Endothelial cell of umbilical vein (primary cell): ENCODE data around the gene NELFB. TPM values are rescaled to one million over a fixed set of nuclear protein-coding genes. Genes with fewer than 3 reads are reported as not detected.

ENCODE experiments used
- BruUV-seq: library from RNA; stranded (reverse); fragments of 400-500 nt; replicated peaks from 2 replicates; lab custom pipeline; 2021; lab: Mats Ljungman, UMichigan
- CTCF ChIA-PET: fragments of 300-600, 350-600 bp; sonication (Branson Sonifier 250); formaldehyde crosslinking; loops from one replicate; lab custom pipeline; 2021; ENCODE audit warnings: antibody characterized with exemption, inconsistent platforms; lab: Charles Lee
- POLR2A ChIA-PET: fragments of 300-600, 350-600 bp; sonication (Branson Sonifier 250); formaldehyde crosslinking; loops from one replicate; lab custom pipeline; 2021; ENCODE audit warnings: antibody characterized with exemption, inconsistent platforms; lab: Charles Lee
- DNase-seq: peaks from one replicate; pipeline ENCODE4 v3.0.0-alpha.2; 2011; ENCODE audit warnings: low read depth, low spot score
- FAIRE-seq: peaks from 2 replicates; lab custom pipeline; 2011; peaks lifted over from hg19 to GRCh38; lab: Jason Lieb, UNC
- H2AFZ ChIP-seq: 2 replicates; pipeline ENCODE4 v1.6.0; 2012; ENCODE audit warnings: low read depth, low read length, control low read depth, inconsistent platforms
- H3K27ac ChIP-seq: 2 replicates; pipeline ENCODE4 v1.5.1; 2011; ENCODE audit warnings: low read depth, mild to moderate bottlenecking, control low read depth, low read length, moderate library complexity; ENCODE audit not compliant: insufficient read depth
- H3K27me3 ChIP-seq, 2 experiments: 2 replicates each; pipeline versions ENCODE4 v1.6.0 to v1.6.1; 2011; ENCODE audit warnings: low read length in 2 of 2, mixed read lengths in 1 of 2; ENCODE audit not compliant: control insufficient read depth in 2 of 2, insufficient read depth in 2 of 2
- H3K36me3 ChIP-seq, 2 experiments: 2 replicates in 1 of 2; 3 replicates in 1 of 2; pipeline ENCODE4 v1.5.1; 2011; ENCODE audit warnings: low read length in 2 of 2, mild to moderate bottlenecking in 1 of 2, moderate library complexity in 1 of 2; ENCODE audit not compliant: control insufficient read depth in 2 of 2, insufficient read depth in 2 of 2; ENCODE audit errors: extremely low read depth in 1 of 2
- H3K4me1 ChIP-seq: 3 replicates; pipeline ENCODE4 v1.5.1; 2011; ENCODE audit warnings: mild to moderate bottlenecking, low read length; ENCODE audit not compliant: control insufficient read depth, insufficient read depth; ENCODE audit errors: extremely low read depth
- H3K4me2 ChIP-seq: 2 replicates; pipeline ENCODE4 v1.6.1; 2011; ENCODE audit warnings: low read length, control low read depth, mixed read lengths; ENCODE audit not compliant: insufficient read depth
- H3K4me3 ChIP-seq, 3 experiments: fragments of 200-600 bp in 1 of 3; sonication (generic), shearing (Covaris generic) in 1 of 3; replicated peaks in 1 of 3; 2 replicates each; pipeline ENCODE4 v1.5.1; 2011 to 2016; ENCODE audit warnings: control low read depth in 3 of 3, low read length in 3 of 3, mild to moderate bottlenecking in 2 of 3, inconsistent platforms in 1 of 3, low read depth in 1 of 3, moderate library complexity in 1 of 3; ENCODE audit not compliant: insufficient read depth in 1 of 3
- H3K79me2 ChIP-seq: 2 replicates; pipeline ENCODE4 v1.6.0; 2012; ENCODE audit warnings: low read length, inconsistent platforms; ENCODE audit not compliant: control insufficient read depth, insufficient read depth
- H3K9ac ChIP-seq: replicated peaks from 2 replicates; pipeline ENCODE3; 2011; ENCODE audit warnings: low read length, control low read depth; ENCODE audit not compliant: insufficient read depth; ENCODE audit errors: extremely low read depth
- H3K9me1 ChIP-seq: replicated peaks from 3 replicates; pipeline ENCODE4 v1.6.0; 2011; ENCODE audit warnings: mild to moderate bottlenecking, low read length; ENCODE audit not compliant: control insufficient read depth, insufficient read depth; ENCODE audit errors: extremely low read depth
- H3K9me3 ChIP-seq: replicated peaks from 2 replicates; pipeline ENCODE4 v1.5.1; 2012; ENCODE audit warnings: low read length, inconsistent platforms; ENCODE audit not compliant: control insufficient read depth, insufficient read depth
- H4K20me1 ChIP-seq: replicated peaks from 2 replicates; pipeline ENCODE3; 2011; ENCODE audit warnings: mild to moderate bottlenecking, low read length; ENCODE audit not compliant: control insufficient read depth, insufficient read depth; ENCODE audit errors: extremely low read depth
- CTCF ChIP-seq, 2 donors: IDR thresholded peaks; 1 replicate in 1 of 2; 2 replicates in 1 of 2; pipeline ENCODE4 v1.5.1; 2011; ENCODE audit warnings: low read length in 2 of 2, mild to moderate bottlenecking in 2 of 2, moderate library complexity in 2 of 2, control low read depth in 1 of 2, inconsistent platforms in 1 of 2, low read depth in 1 of 2; ENCODE audit not compliant: insufficient read depth in 1 of 2; ENCODE audit errors: extremely low read depth in 1 of 2
- EZH2 ChIP-seq: IDR thresholded peaks from 2 replicates; pipeline ENCODE4 v1.6.1; 2012; ENCODE audit warnings: borderline replicate concordance, low read depth, mild to moderate bottlenecking, moderate library complexity, low read length, inconsistent platforms; ENCODE audit not compliant: severe bottlenecking
- FOS ChIP-seq: IDR thresholded peaks from 2 replicates; pipeline ENCODE4 v1.6.1; 2011; ENCODE audit warnings: mild to moderate bottlenecking, low read length, moderate library complexity, borderline replicate concordance; ENCODE audit not compliant: insufficient read depth
- GATA2 ChIP-seq: IDR thresholded peaks from 2 replicates; pipeline ENCODE4 v1.7.0; 2011; ENCODE audit warnings: low read depth, mild to moderate bottlenecking, moderate library complexity, mixed read lengths, low read length; ENCODE audit not compliant: insufficient read length, insufficient read depth
- JUN ChIP-seq: IDR thresholded peaks from 2 replicates; pipeline ENCODE4 v1.6.1; 2011; ENCODE audit warnings: borderline replicate concordance, low read depth; ENCODE audit not compliant: insufficient read length, insufficient read depth
- MAX ChIP-seq: IDR thresholded peaks from 2 replicates; pipeline ENCODE4 v1.6.1; 2011; ENCODE audit not compliant: insufficient read depth, insufficient read length
- MYC ChIP-seq: IDR thresholded peaks from one replicate; pipeline ENCODE4 v1.6.1; 2011; ENCODE audit warnings: mild to moderate bottlenecking, low read depth, low read length
- POLR2A ChIP-seq: IDR thresholded peaks from 2 replicates; pipeline ENCODE4 v1.6.1; 2012; ENCODE audit warnings: low read depth, mild to moderate bottlenecking, control low read depth, low read length
- POLR2AphosphoS5 ChIP-seq: IDR thresholded peaks from 2 replicates; pipeline ENCODE4 v1.6.1; 2012; ENCODE audit warnings: low read depth, mild to moderate bottlenecking, control low read depth, low read length, moderate library complexity; ENCODE audit not compliant: insufficient read depth
- dilution Hi-C: fragments of 300-500 bp; cut with MboI; formaldehyde crosslinking; loops from one replicate; pipeline ENCODE4 v1.15.0; 2019; ENCODE audit warnings: low sequenced_read_pairs; ENCODE audit not compliant: extremely low pct_ligation_motif_present
- intact Hi-C: fragments of 100-400 bp; cut with micrococcal nuclease; formaldehyde crosslinking; loops from one replicate; pipeline ENCODE4 v1.10.0; 2022
- polyA plus RNA-seq, 4 experiments: library from polyadenylated mRNA; depleted of rRNA in 3 of 4; stranded (reverse) in 3 of 4; unstranded in 1 of 4; fragments of >200 nt; gene quantifications; 2 replicates each; pipeline versions ENCODE4 v1.2.1 to v1.2.3, GENCODE V29; 2011 to 2012; ENCODE audit warnings: missing spikeins in 1 of 4
- total RNA-seq: library from RNA; stranded (reverse); gene quantifications from 2 replicates; pipeline ENCODE4 v1.2.3, GENCODE V29; 2021

Gene NELFB
- total and polyA plus RNA-seq, 2 donors (not counting 3 experiments of a cell fraction or from before 2014, with no cell fraction given) = 62.3 to 76.1 TPM

DNA sequence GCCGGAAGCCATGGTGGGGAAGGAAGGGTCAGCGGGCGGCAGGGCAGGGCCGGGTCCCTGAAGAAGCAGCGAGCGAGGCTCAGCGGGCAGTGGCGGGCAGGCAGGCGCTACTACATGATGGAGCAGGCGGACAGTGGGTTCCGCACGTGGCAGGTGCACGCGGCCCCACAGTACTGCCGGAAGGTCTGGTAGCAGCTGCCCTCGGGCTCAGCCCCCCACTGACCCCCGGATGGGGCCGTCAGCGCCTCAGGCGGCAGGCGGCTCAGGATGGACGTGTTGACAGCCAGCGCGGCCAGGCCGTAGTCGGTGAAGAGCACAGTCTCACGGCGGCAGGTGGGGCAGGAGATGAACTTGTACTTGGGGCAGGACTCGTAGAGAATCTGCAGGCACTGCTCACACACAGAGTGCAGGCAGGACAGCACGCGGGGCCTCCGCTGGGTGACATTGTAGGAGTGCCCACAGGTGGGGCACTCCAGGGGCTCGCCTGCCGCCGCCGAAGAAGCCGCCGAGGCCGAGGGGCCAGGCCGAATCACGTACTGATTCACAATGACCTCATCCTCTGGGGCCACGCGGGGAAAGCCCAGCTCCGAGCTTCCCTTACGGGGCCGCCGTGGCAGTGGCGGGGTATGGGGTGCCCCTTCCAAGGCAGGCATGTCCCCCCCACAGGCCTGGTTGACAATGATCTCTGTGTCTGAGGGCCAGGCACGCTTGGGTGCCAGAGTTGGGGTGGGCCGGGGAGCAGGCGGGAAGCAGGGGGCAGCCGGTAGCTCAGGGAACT is 34.6 kb upstream of the NELFB start:
- Histone ChIP-seq H3K9ac (no peak overlapping the region), H3K9me1 (no peaks in the 10 kb centered on the region), H3K27me3 (no peaks in the 10 kb centered on the region), H3K27ac (no peak overlapping the region), H3K36me3 (peaks cover 0 to 2% of the 10 kb centered on the region in 2 experiments), H2AFZ (no peak overlapping the region), H3K4me1 (peaks cover 18% of the 10 kb centered on the region), H3K4me2 (no peak overlapping the region), H3K9me3 (no peaks in the 10 kb centered on the region), H4K20me1 (no peaks in the 10 kb centered on the region), H3K79me2 (no peaks in the 10 kb centered on the region), H3K4me3 (no peak overlapping the region)
- CTCF ChIA-PET = no interaction called here
- BruUV-seq = no TSS peak
- DNase-seq (no peak), FAIRE-seq (no peak)
- intact Hi-C loops (no loop called here), dilution Hi-C loops (no loop called here)
- POLR2A ChIA-PET = no interaction called here
- TF ChIP-seq MYC (no peak), POLR2A (no peak), GATA2 (no peak), POLR2AphosphoS5 (no peak), JUN (no peak), EZH2 (no peak), MAX (no peak)

DNA sequence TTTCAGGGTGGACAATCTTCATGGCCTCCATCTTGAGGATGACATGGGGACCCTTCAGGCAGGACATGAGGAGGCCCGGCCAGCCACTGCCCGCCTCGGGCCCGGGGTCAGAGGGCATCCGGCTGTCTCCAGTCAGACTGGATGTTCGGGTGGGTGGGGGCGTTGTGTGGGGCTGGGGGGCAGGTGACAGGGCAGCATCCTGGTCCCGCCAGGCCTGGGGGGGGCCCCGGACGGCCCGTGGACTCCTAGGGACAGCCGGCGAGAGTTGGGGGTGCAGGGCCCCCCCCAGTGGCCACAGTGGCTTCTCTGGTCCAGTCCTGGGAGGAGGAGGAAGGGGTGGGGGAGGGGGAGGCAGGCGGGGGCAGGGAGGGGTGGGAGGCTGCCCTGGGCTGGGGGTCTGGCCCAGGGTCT is 34.0 kb upstream of the NELFB start:
- Histone ChIP-seq H3K27ac (no peak overlapping the region), H3K36me3 (peaks cover 0 to 2% of the 10 kb centered on the region in 2 experiments), H3K9me3 (no peaks in the 10 kb centered on the region), H2AFZ (no peak overlapping the region), H3K9me1 (no peaks in the 10 kb centered on the region), H3K4me2 (no peak overlapping the region), H4K20me1 (no peaks in the 10 kb centered on the region), H3K27me3 (no peaks in the 10 kb centered on the region), H3K9ac (no peak overlapping the region), H3K4me1 (peaks cover 18% of the 10 kb centered on the region), H3K79me2 (no peaks in the 10 kb centered on the region), H3K4me3 (no peak overlapping the region)
- POLR2A ChIA-PET = interaction anchor here (0.5 kb wide), 1 partner anchor 75 kb away, joined by 5 read pairs; no protein-coding TSS in a partner anchor
- TF ChIP-seq MAX = no peak
- TF ChIP-seq MYC = no peak
- TF ChIP-seq GATA2 = no peak
- TF ChIP-seq CTCF (IDR thresholded peaks at IDR 0.05; ENCODE audit: extremely low read depth in 1 of 2, insufficient read depth in 1 of 2, low read depth in 1 of 2, low read length in 2 of 2) = no peak
- TF ChIP-seq POLR2A = no peak
- TF ChIP-seq JUN = no peak
- TF ChIP-seq FOS = no peak
- TF ChIP-seq POLR2AphosphoS5 = no peak
- no peak for TF ChIP-seq EZH2
- CTCF ChIA-PET = no interaction called here
- FAIRE-seq (no peak), DNase-seq (no peak)
- dilution Hi-C loops = no loop called here
- intact Hi-C loops = no loop called here
- BruUV-seq = no TSS peak
